MCF 10A (cell line): ENCODE data around the gene STN1. TPM values are rescaled to one million over a fixed set of nuclear protein-coding genes. Genes with fewer than 3 reads are reported as not detected.

Source experiments
- Bru-seq: library from RNA; stranded (reverse); fragments of 400-500 nt; gene quantifications from one replicate; lab custom pipeline; 2021; lab: Mats Ljungman, UMichigan
- BruChase-seq, 2 experiments: library from RNA; stranded (reverse); fragments of 400-500 nt; gene quantifications; one replicate each; lab custom pipeline; 2021; lab: Mats Ljungman, UMichigan
- BruUV-seq: library from RNA; stranded (reverse); fragments of 400-500 nt; replicated peaks from 2 replicates; lab custom pipeline; 2021; lab: Mats Ljungman, UMichigan
- CTCF ChIA-PET: fragments of 300-600 bp; sonication (Branson Sonifier 250); formaldehyde crosslinking; extraction: SDS; loops from one replicate; lab custom pipeline; 2021; ENCODE audit warnings: antibody characterized with exemption, inconsistent platforms; lab: Yijun Ruan, JAX
- POLR2A ChIA-PET: fragments of 300-600, 350-650 bp; sonication (Branson Sonifier 250); formaldehyde crosslinking; extraction: SDS; loops from one replicate; lab custom pipeline; 2020; ENCODE audit warnings: antibody characterized with exemption, inconsistent platforms; lab: Yijun Ruan, JAX
- DNase-seq: peaks from one replicate; pipeline ENCODE4 v3.0.0-alpha.2; 2018; ENCODE audit not compliant: unreplicated experiment
- H3K27ac Mint-ChIP-seq: one replicate; pipeline ENCODE4 v1.8.0; 2022; ENCODE audit warnings: mild to moderate bottlenecking, low read depth, mixed read lengths; ENCODE audit not compliant: unreplicated experiment
- H3K27me3 Mint-ChIP-seq: one replicate; pipeline ENCODE4 v1.8.0; 2022; ENCODE audit warnings: mixed read lengths; ENCODE audit not compliant: insufficient read depth, unreplicated experiment
- H3K36me3 Mint-ChIP-seq: one replicate; pipeline ENCODE4 v1.8.0; 2022; ENCODE audit warnings: mild to moderate bottlenecking, moderate library complexity, mixed read lengths; ENCODE audit not compliant: insufficient read depth, unreplicated experiment
- H3K4me1 Mint-ChIP-seq: one replicate; pipeline ENCODE4 v1.8.0; 2022; ENCODE audit warnings: mixed read lengths; ENCODE audit not compliant: insufficient read depth, unreplicated experiment
- H3K4me3 Mint-ChIP-seq: one replicate; pipeline ENCODE4 v1.8.0; 2022; ENCODE audit warnings: mild to moderate bottlenecking, moderate library complexity, mixed read lengths; ENCODE audit not compliant: unreplicated experiment
- H3K9me3 Mint-ChIP-seq: one replicate; pipeline ENCODE4 v1.8.0; 2022; ENCODE audit warnings: mixed read lengths; ENCODE audit not compliant: unreplicated experiment
- intact Hi-C: fragments of 100-400 bp; cut with micrococcal nuclease; formaldehyde crosslinking; loops from 2 replicates; pipeline ENCODE4 v1.14.1; 2022
- long read RNA-seq: library from polyadenylated mRNA; stranded (forward); transcript quantifications from one replicate; pipeline ENCODE4 v2.0.0, GENCODE V29; 2022
- total RNA-seq: library from RNA; stranded (reverse); gene quantifications from 2 replicates; pipeline ENCODE4 v1.2.3, GENCODE V29; 2022
- TF ChIP-seq, protein P1 (sequence below): fragments of 200-600 bp; IDR thresholded peaks from one replicate; pipeline ENCODE4 v1.8.0; 2022; ENCODE audit warnings: antibody characterized with exemption, mild to moderate bottlenecking; ENCODE audit not compliant: unreplicated experiment

STN1 gene
- total RNA-seq (31.8 and 46.7 TPM in 2 replicates), Bru-seq, nascent RNA (percentile 71 among the genes with signal in this experiment), BruChase-seq, experiment 1, labeled RNA remaining after a 6-hour chase (percentile 59 among the genes with signal in this experiment), BruChase-seq, experiment 2, labeled RNA remaining after a 2-hour chase (percentile 57 among the genes with signal in this experiment)
- long read RNA-seq, transcript STN1-203 (11 exons, 1,414 nt): minor isoform, 8 of 111 reads
- long read RNA-seq, transcript STN1-202 (9 exons, 1,311 nt): minor isoform, 21 of 111 reads
- long read RNA-seq, transcript STN1-201 (10 exons, 1,417 nt): major isoform, 54 of 111 reads
- long read RNA-seq, partial matches to known transcripts: 2 of 111 reads
- long read RNA-seq, other reads (novel, unspliced or antisense): 26 of 111 reads

- peak; percentile 94 for DNase-seq
- Mint-ChIP-seq H3K36me3 (peaks cover 12% of the 10 kb centered on the region), H3K9me3 (no peaks in the 10 kb centered on the region), H3K27ac (peak within 1 kb of the TSS; percentile 71), H3K4me1 (no peaks in the 10 kb centered on the region), H3K4me3 (peak within 1 kb of the TSS; percentile 89), H3K27me3 (no peaks in the 10 kb centered on the region)
- intact Hi-C loops: loop anchor here (1.0 kb wide), 1 partner anchor 30 kb away; no protein-coding TSS in a partner anchor
- CTCF ChIA-PET: interaction anchor here (1.0 to 2.5 kb wide), 2 partner anchors 18 to 30 kb away, joined by 3 to 13 read pairs; no protein-coding TSS in a partner anchor
- POLR2A ChIA-PET: interaction anchor here (0.6 to 6.5 kb wide), 18 partner anchors 10 to 99 kb away, joined by 3 to 158 read pairs (median 10); partner anchors contain the start of gene SLK
- no TSS peak for BruUV-seq
- TF ChIP-seq, protein P1, sequence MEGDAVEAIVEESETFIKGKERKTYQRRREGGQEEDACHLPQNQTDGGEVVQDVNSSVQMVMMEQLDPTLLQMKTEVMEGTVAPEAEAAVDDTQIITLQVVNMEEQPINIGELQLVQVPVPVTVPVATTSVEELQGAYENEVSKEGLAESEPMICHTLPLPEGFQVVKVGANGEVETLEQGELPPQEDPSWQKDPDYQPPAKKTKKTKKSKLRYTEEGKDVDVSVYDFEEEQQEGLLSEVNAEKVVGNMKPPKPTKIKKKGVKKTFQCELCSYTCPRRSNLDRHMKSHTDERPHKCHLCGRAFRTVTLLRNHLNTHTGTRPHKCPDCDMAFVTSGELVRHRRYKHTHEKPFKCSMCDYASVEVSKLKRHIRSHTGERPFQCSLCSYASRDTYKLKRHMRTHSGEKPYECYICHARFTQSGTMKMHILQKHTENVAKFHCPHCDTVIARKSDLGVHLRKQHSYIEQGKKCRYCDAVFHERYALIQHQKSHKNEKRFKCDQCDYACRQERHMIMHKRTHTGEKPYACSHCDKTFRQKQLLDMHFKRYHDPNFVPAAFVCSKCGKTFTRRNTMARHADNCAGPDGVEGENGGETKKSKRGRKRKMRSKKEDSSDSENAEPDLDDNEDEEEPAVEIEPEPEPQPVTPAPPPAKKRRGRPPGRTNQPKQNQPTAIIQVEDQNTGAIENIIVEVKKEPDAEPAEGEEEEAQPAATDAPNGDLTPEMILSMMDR: no peak
These were observed at the start of gene STN1 for GRCh38 chr10:103918053-103918846. TSS of gene STN1 (minus strand) at chr10:103918184. CDS start at chr10:103917594, 590 bp downstream.

DNA sequence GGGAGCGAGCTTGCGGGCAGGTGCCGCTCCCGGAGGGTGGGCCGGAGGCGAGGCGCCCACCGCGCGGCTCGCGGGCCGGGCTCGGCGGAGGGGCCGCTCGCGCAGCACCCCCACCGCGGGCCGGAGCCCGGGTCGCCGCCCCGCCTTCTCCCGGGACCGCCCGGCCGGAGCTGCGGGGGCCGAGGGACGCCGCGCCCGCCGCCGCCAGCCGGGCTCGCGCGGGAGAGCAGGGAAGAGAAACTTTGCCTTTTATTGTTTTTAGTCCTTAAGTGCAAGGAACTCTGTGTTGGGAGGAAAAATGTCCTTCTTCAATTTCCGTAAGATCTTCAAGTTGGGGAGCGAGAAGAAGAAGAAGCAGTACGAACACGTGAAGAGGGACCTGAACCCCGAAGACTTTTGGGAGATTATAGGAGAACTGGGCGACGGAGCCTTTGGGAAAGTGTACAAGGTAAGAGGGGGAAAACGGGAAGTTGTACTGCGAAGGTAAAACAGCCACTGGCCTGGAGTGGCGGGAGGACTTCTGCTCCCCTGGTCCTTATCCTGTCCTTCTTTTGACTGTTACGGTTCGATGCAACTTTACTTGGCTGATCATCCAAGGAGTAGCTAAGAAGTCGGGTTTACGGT is 49.6 kb upstream of the STN1 start:
- no TSS peak for BruUV-seq
- TF ChIP-seq, protein P1: no peak
- H3K9me3 Mint-ChIP-seq: no peaks in the 10 kb centered on the region
- H3K4me3 Mint-ChIP-seq: peak overlapping the region; percentile 89
- CTCF ChIA-PET: interaction anchor here (0.9 to 1.6 kb wide), 3 partner anchors 78 to 185 kb away, joined by 4 to 6 read pairs (median 5); no protein-coding TSS in a partner anchor
- peak; percentile 52 for DNase-seq
- peaks cover 1% of the 10 kb centered on the region for H3K4me1 Mint-ChIP-seq
- H3K36me3 Mint-ChIP-seq: peaks cover 7% of the 10 kb centered on the region
- intact Hi-C loops: loop anchor here (1.0 to 2.0 kb wide), 3 partner anchors 51 to 155 kb away; partner anchors contain the start of gene SFR1
- H3K27ac Mint-ChIP-seq: peak overlapping the region; percentile 84
- POLR2A ChIA-PET: interaction anchor here (0.6 to 7.5 kb wide), 27 partner anchors 9 to 210 kb away, joined by 3 to 158 read pairs (median 8); partner anchors contain the start of genes COL17A1, SFR1 and STN1
- H3K27me3 Mint-ChIP-seq: no peaks in the 10 kb centered on the region

GRCh38 chr10:103966671-103967447 is 48.9 kb upstream of the STN1 start, which contains the start of gene SLK:
TSS of gene SLK (plus strand) at chr10:103967140. CDS start at chr10:103967746, 606 bp downstream.
- Mint-ChIP-seq H3K27me3 (no peaks in the 10 kb centered on the region), H3K36me3 (peaks cover under 1% of the 10 kb centered on the region), H3K27ac (peak within 1 kb of the TSS; percentile 96), H3K4me3 (peak within 1 kb of the TSS; percentile 89), H3K9me3 (no peaks in the 10 kb centered on the region), H3K4me1 (no peaks in the 10 kb centered on the region)
- intact Hi-C loops: no loop called here
- TF ChIP-seq, protein P1: no peak
- peak; percentile 75 for DNase-seq
- POLR2A ChIA-PET: interaction anchor here (0.6 to 7.5 kb wide), 26 partner anchors 9 to 305 kb away, joined by 3 to 158 read pairs (median 4); partner anchors contain the start of genes SFR1 and STN1
- no TSS peak for BruUV-seq
- CTCF ChIA-PET: interaction anchor here (1.3 to 1.6 kb wide), 3 partner anchors 77 to 184 kb away, joined by 4 to 5 read pairs (median 4); no protein-coding TSS in a partner anchor
